Adrenal gland (tissue), 5 donors: ENCODE measurements around the gene XYLT1.

Source experiments
- CTCF ChIP-seq, 6 experiments: fragments of 450-650 bp in 4 of 6; fragments of 200-600 bp in 2 of 6; sonication (generic) in 1 of 6; IDR thresholded peaks; 1 replicate in 5 of 6; 2 replicates in 1 of 6; pipeline versions ENCODE4 v1.5.1 to v1.8.0; 2016 to 2021; ENCODE audit warnings: antibody characterized with exemption in 6 of 6, mild to moderate bottlenecking in 2 of 6, moderate library complexity in 1 of 6
- POLR2A ChIP-seq, 2 donors: fragments of 450-650 bp; IDR thresholded peaks; one replicate each; pipeline ENCODE4 v1.6.1; 2017; ENCODE audit warnings: antibody characterized with exemption in 2 of 2, mild to moderate bottlenecking in 2 of 2, moderate library complexity in 1 of 2
- donor health status: DM: no; HTN: no; CAD: no.

DNA sequence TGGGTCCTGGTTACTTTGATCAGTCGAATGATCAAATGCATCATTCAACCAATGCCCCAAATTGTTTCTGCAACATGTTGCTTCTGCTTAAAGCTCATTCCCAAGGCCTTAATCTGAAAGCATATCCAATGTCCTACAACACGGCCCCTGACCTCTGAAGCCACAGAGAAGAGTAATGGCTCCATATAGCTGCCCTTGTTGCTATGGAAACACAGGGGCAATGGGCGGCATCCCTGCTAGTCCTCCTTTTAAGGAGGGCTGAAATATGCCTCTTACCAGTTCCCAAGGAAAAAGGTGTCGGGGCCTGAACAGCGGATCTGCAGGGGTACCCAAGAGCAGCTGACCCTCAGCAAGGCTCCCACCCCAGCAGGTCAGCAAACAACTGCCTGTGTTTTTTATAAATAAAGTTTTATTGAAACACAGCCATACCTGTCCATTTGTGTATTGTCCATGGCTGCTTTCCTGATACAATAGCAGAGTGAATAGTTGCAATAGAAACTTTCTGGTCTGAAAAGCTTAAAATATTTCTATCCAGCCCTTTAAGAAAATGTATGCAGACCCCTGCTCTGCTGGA is 210.4 kb downstream of the XYLT1 start:
- TF ChIP-seq CTCF (IDR thresholded peaks at IDR 0.05) (no peak), POLR2A (IDR thresholded peaks at IDR 0.05) (no peak)
